Measurements from ENCODE around the gene MAGI1. TPM values are rescaled to one million over a fixed set of nuclear protein-coding genes. Genes with fewer than 3 reads are reported as not detected.

The MAGI1 gene
- total RNA-seq, 2 experiments from 2014 or later = 0.04 TPM; not detected in 1

DNA sequence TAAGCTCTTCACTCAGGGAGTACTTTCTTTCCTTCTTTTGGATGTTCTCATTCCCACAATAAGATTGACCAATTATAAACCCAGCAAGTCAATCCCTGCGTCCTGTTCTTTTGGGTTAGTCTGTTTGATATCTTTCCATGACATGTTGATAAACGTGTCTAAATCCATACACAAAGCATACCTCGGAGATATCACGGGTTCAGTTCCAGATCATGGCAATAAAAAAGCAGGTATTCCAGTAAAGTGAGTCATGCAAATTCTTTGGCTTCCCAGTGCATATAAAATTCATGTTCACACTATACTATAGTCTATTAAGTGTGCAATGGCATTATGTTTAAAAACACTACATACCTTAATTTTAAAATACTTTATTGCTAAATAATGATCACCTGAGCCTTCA, 667.7 kb downstream of the MAGI1 start:
- no peaks in the 10 kb centered on the region for H3K27me3 Mint-ChIP-seq
- DNase-seq = no peak
- H3K4me3 Mint-ChIP-seq = no peak overlapping the region
- peaks cover 10% of the 10 kb centered on the region for H3K9me3 Mint-ChIP-seq
- CTCF ChIA-PET = no interaction called here
- POLR2A ChIA-PET = no interaction called here
- H3K27ac Mint-ChIP-seq = no peak overlapping the region
- H3K4me1 Mint-ChIP-seq = no peaks in the 10 kb centered on the region
- H3K36me3 Mint-ChIP-seq (ENCODE audit: low read depth) = no peaks in the 10 kb centered on the region

DNA sequence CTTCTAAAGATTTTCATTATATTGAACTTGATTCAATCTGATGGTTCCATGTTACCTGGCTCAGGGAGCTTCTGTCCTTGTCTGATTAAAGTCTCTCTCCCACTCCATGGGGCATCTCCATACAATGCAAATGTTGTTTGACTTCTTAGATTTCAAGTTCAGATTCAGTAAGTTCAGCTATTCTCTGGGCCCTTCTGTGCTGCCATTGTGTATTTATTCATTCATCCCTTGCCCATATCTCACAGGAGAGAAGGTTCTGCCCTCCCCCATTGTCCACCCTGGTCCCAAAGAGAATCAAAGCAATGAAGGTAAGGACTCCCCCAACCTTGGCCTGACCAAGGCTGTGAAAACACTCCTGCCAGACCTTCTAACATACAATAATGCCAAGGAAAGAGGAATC, 669.9 kb downstream of the MAGI1 start:
- POLR2A ChIA-PET = interaction anchor here (0.6 kb wide), 1 partner anchor 461 kb away, joined by 3 read pairs; no protein-coding TSS in a partner anchor
- no peaks in the 10 kb centered on the region for H3K4me1 Mint-ChIP-seq
- H3K36me3 Mint-ChIP-seq (ENCODE audit: low read depth) = no peaks in the 10 kb centered on the region
- DNase-seq = no peak
- H3K27ac Mint-ChIP-seq = no peak overlapping the region
- peaks cover 10% of the 10 kb centered on the region for H3K9me3 Mint-ChIP-seq
- H3K27me3 Mint-ChIP-seq = no peaks in the 10 kb centered on the region
- no peak overlapping the region for H3K4me3 Mint-ChIP-seq
- CTCF ChIA-PET = no interaction called here

GRCh38 chr3:65362688-65363087, 676.0 kb downstream of the MAGI1 start:
- Mint-ChIP-seq H3K27ac (no peak overlapping the region), H3K4me1 (no peaks in the 10 kb centered on the region), H3K27me3 (peaks cover 2% of the 10 kb centered on the region), H3K9me3 (no peaks in the 10 kb centered on the region), H3K4me3 (no peak overlapping the region), H3K36me3 (ENCODE audit: low read depth) (no peaks in the 10 kb centered on the region)
- CTCF ChIA-PET = no interaction called here
- POLR2A ChIA-PET = no interaction called here
- no peak for DNase-seq

- ChIA-PET POLR2A (no interaction called here), CTCF (interaction anchor here (0.6 kb wide), 1 partner anchor 415 kb away, joined by 4 read pairs; no protein-coding TSS in a partner anchor)
- no peaks in the 10 kb centered on the region for H3K36me3 Mint-ChIP-seq (ENCODE audit: low read depth)
- H3K4me1 Mint-ChIP-seq = no peaks in the 10 kb centered on the region
- H3K27ac Mint-ChIP-seq = no peak overlapping the region
- no peaks in the 10 kb centered on the region for H3K9me3 Mint-ChIP-seq
- no peak for DNase-seq
- H3K27me3 Mint-ChIP-seq = peaks cover 12% of the 10 kb centered on the region
- no peak overlapping the region for H3K4me3 Mint-ChIP-seq
Measured at GRCh38 chr3:65361448-65361847, 677.3 kb downstream of the MAGI1 start.

DNA sequence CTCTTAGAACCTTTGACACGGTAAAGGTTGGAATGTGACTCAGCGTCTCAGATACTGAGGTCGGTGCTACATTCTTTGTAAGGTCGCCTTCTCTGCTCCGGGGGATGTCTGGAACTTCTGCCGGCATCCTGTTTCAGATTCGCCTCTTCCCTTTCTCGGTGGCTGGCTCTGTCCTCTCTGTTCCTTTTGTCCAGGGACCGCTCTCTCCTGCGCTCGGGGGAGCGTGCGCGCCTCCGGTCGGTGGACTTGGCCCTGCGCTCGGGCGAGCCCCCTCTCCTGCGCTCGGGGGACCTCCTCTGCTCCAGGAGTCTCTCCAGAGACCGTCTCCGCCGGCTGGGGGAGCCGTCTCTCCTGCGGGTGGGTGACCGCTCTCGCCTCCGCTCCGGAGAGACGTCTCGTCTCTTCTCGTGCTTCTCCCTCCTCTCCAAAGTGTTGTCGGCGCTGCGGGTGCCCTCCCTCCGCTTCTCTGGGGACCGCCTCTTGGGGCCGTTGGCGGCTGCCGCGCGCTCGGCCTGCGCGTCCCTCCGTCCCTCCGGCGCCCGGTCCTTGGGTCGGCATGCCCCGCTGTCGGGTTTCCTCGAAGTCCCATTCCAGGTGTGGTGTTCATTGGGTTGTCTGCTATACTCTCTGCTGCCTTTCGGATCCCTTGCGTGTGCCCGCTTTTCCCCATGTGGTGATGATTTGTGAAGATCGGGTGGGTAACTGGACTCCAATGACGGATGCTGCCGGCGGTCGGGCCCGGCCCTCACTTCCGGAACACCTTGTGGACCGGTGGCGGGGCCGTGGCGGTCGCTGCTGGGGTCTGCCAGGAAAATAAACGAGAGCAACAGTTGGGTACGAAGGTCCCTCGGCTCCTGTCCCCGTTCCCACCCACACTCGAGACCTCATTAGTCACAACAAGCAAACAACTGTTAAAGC, 682.1 kb downstream of the MAGI1 start:
- no peaks in the 10 kb centered on the region for H3K4me1 Mint-ChIP-seq
- H3K4me3 Mint-ChIP-seq = no peak overlapping the region

DNA sequence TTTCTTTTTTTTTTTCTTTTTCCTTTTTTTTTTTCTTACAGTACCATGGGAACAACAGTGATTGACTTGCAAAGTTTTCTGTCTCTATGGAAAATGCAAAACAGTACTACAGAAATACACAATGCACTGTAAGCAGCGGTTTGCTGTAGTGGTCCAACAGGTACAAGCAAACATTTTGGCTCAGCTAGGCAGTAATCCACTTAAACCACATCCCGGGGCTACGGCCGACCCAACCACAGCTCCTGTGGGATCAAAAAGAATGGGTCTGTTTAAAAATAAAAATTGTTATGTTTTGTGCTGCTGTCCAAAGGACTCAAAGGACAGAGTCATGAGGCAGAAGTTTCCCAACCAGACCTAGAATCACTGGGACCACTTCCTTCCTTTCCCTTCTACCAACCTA, 683.8 kb downstream of the MAGI1 start:
- Mint-ChIP-seq H3K4me3 (no peak overlapping the region), H3K36me3 (ENCODE audit: low read depth) (no peaks in the 10 kb centered on the region), H3K4me1 (no peaks in the 10 kb centered on the region), H3K27ac (no peak overlapping the region), H3K27me3 (peaks cover 22% of the 10 kb centered on the region), H3K9me3 (no peaks in the 10 kb centered on the region)
- ChIA-PET POLR2A (no interaction called here), CTCF (no interaction called here)
- DNase-seq = no peak

More for the DNA sequence above, 682.1 kb downstream of the MAGI1 start:
- ChIA-PET POLR2A (no interaction called here), CTCF (no interaction called here)
- no peaks in the 10 kb centered on the region for H3K9me3 Mint-ChIP-seq
- peaks cover 22% of the 10 kb centered on the region for H3K27me3 Mint-ChIP-seq
- no peaks in the 10 kb centered on the region for H3K36me3 Mint-ChIP-seq (ENCODE audit: low read depth)
- DNase-seq = no peak
- no peak overlapping the region for H3K27ac Mint-ChIP-seq

- DNase-seq = no peak
Measured at GRCh38 chr3:65352951-65353350, 685.8 kb downstream of the MAGI1 start.

DNA sequence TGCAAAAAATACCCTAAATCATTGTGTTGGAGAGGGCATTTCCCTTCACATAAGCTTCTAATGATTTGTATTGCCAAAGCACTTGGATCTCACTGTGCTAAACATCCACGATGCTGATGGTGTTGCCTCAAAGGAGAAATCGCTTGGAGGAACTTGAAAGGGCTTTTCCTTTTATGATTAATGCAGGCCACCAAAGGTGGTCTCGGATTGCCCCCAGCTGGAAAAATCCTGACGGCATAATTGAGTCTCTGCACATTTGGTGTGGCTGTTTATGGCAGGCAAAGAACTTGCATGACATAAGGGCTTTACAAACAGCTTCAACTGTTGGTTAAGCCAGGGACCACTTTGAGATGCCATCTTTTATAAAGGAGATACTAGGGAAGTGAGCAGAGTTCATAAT, 687.0 kb downstream of the MAGI1 start:
- no peak for DNase-seq
- no peaks in the 10 kb centered on the region for H3K4me1 Mint-ChIP-seq
- no peak overlapping the region for H3K27ac Mint-ChIP-seq
- ChIA-PET CTCF (no interaction called here), POLR2A (no interaction called here)
- H3K27me3 Mint-ChIP-seq = peaks cover 12% of the 10 kb centered on the region
- H3K36me3 Mint-ChIP-seq (ENCODE audit: low read depth) = no peaks in the 10 kb centered on the region
- H3K4me3 Mint-ChIP-seq = no peak overlapping the region
- H3K9me3 Mint-ChIP-seq = no peaks in the 10 kb centered on the region

More at GRCh38 chr3:65352951-65353350, 685.8 kb downstream of the MAGI1 start:
- Mint-ChIP-seq H3K36me3 (ENCODE audit: low read depth) (no peaks in the 10 kb centered on the region), H3K27me3 (peaks cover 22% of the 10 kb centered on the region), H3K4me1 (no peaks in the 10 kb centered on the region), H3K27ac (no peak overlapping the region), H3K4me3 (no peak overlapping the region), H3K9me3 (no peaks in the 10 kb centered on the region)
- ChIA-PET POLR2A (no interaction called here), CTCF (interaction anchor here (0.7 kb wide), 1 partner anchor 73 kb away, joined by 3 read pairs; no protein-coding TSS in a partner anchor)

GRCh38 chr3:65350801-65351476, 687.8 kb downstream of the MAGI1 start:
- no peaks in the 10 kb centered on the region for H3K9me3 Mint-ChIP-seq
- no peaks in the 10 kb centered on the region for H3K36me3 Mint-ChIP-seq (ENCODE audit: low read depth)
- peaks cover 6% of the 10 kb centered on the region for H3K27me3 Mint-ChIP-seq
- DNase-seq = no peak
- H3K27ac Mint-ChIP-seq = no peak overlapping the region
- ChIA-PET CTCF (no interaction called here), POLR2A (no interaction called here)
- no peak overlapping the region for H3K4me3 Mint-ChIP-seq
- H3K4me1 Mint-ChIP-seq = no peaks in the 10 kb centered on the region

DNA sequence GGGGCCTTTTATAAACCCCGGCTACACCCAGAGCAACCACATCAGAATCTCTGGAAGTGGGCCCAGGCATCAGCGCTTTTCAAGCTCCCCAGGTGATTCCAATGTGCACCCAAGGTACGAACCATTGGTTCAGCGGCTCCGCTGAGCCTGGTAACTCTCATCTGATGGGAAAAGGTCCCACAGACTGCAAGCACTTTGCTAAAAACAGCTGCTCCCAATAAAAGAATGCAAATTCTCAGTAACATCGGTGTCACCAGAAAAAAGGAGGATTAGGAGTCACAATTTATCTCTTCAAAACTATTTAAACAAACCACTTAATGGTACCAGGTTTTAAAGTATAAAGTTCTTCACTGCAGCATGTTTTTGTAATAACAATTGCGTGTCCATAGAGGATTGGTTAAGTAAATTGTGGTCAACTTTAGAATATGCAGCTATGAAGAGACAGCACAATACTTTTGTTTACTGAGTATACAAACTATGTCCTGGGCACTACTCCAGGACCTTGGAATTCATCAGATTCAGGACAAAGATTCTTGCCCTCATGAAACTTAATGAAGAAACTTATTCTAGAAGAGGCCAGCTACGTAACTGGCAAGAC, 690.2 kb downstream of the MAGI1 start:
- Mint-ChIP-seq H3K9me3 (no peaks in the 10 kb centered on the region), H3K27me3 (no peaks in the 10 kb centered on the region), H3K27ac (no peak overlapping the region), H3K36me3 (ENCODE audit: low read depth) (no peaks in the 10 kb centered on the region), H3K4me3 (no peak overlapping the region), H3K4me1 (no peaks in the 10 kb centered on the region)
- no peak for DNase-seq
- ChIA-PET POLR2A (no interaction called here), CTCF (no interaction called here)

GRCh38 chr3:65347166-65347565, 691.6 kb downstream of the MAGI1 start:
- CTCF ChIA-PET = interaction anchor here (0.5 kb wide), 2 partner anchors 206 to 749 kb away, joined by 3 to 7 read pairs; no protein-coding TSS in a partner anchor
- Mint-ChIP-seq H3K4me3 (no peak overlapping the region), H3K9me3 (no peaks in the 10 kb centered on the region), H3K36me3 (ENCODE audit: low read depth) (no peaks in the 10 kb centered on the region), H3K27me3 (no peaks in the 10 kb centered on the region), H3K4me1 (no peaks in the 10 kb centered on the region), H3K27ac (no peak overlapping the region)
- POLR2A ChIA-PET = no interaction called here
- DNase-seq = no peak

DNA sequence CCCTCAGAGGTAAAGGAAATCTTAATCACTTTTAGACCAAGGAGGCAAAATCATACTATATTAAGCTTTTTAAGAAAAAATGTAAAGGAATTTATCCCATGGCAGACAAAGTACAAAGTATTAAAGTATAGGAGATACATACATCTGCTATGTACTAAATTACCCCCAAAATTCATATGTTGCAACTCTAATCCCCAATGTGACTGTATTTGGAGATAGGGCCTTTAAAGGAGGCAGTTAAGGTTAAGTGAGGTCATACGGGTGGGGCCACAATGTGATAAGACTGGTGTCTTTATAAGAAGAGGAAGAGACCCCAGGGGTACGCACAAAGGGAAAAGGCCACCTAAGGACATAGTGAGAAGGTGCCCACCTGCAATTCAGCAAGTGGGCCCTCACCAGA, 693.9 kb downstream of the MAGI1 start:
- Mint-ChIP-seq H3K27ac (no peak overlapping the region), H3K27me3 (no peaks in the 10 kb centered on the region), H3K9me3 (no peaks in the 10 kb centered on the region), H3K4me1 (no peaks in the 10 kb centered on the region), H3K4me3 (no peak overlapping the region), H3K36me3 (ENCODE audit: low read depth) (no peaks in the 10 kb centered on the region)
- CTCF ChIA-PET = no interaction called here
- no peak for DNase-seq
- POLR2A ChIA-PET = no interaction called here

- POLR2A ChIA-PET = no interaction called here
- Mint-ChIP-seq H3K27me3 (no peaks in the 10 kb centered on the region), H3K27ac (no peak overlapping the region), H3K9me3 (no peaks in the 10 kb centered on the region), H3K36me3 (ENCODE audit: low read depth) (no peaks in the 10 kb centered on the region), H3K4me3 (no peak overlapping the region), H3K4me1 (no peaks in the 10 kb centered on the region)
- CTCF ChIA-PET = no interaction called here
- no peak for DNase-seq
Measured at GRCh38 chr3:65344444-65344843, 694.3 kb downstream of the MAGI1 start.

Data from activated CD4-positive, alpha-beta T cell treated with anti-CD3 and anti-CD28 coated beads, Interleukin-2, amount 10 ng/mL, durations not matched to agents 7 days and 5 days (primary cell).